ENCODE results near the gene KIRREL2. TPM values are rescaled to one million over a fixed set of nuclear protein-coding genes. Genes with fewer than 3 reads are reported as not detected.

The KIRREL2 gene
- total RNA-seq, 1 experiment from 2014 or later: not detected

DNA sequence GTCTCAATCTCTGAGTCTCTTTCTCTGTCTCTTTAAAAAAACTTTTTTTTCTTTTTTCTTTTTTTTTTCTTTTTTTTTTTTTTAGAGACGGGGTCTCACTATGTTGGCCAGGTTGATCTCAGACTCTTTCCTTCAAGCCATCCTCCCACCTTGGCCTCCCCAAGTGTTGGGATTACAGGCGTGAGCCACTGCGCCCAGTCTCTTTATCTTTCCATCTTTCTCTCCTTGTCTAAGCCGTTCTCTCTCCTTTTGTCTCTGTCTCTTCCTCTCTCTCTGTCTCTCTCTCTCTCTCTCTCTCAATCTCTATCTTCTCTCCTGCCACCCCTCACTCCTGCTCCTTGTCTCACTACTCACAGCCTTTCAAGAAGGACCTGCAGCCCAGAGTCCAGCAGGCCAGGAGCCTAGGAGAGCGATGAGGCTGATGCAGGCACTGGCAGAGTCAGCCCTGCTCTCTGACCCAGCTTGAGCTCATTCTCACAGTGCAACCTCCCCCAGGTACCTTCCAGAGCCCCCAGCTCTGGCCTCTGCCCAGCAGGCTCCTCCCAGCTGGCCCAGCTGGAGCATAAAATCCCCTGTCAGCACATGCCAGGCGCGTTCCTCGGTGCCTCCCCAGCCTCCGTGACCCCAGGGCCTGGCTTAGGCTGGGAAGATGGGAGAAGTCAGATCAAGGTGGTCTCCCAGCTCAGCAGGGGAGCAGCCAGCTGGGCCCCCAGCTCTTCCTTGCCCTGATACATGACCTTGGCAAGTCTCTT is 4.5 kb upstream of the KIRREL2 start, which contains the start of gene NPHS1:
Gene NPHS1 (minus strand): TSS at position 476 of the 752 bp plus-strand sequence. CDS start 667 bp downstream, outside the sequence.
- no peaks in the 10 kb centered on the region for H3K4me1 ChIP-seq (ENCODE audit: insufficient read depth, low read length)
- no TSS peak for BruUV-seq (replicated peaks)
- intact Hi-C loops (cut with micrococcal nuclease): no loop called here
- no peaks in the 10 kb centered on the region for H3K79me2 ChIP-seq (ENCODE audit: low read length)
- H3K9ac ChIP-seq (ENCODE audit: low read length): no peak within 1 kb of the TSS
- ChIA-PET CTCF (no interaction called here), POLR2A (ENCODE audit: unreplicated experiment) (no interaction called here)
- no peak within 1 kb of the TSS for H3K4me2 ChIP-seq (ENCODE audit: low read length)
- H3K27me3 ChIP-seq (ENCODE audit: low read length): peaks cover 15% of the 10 kb centered on the region
- H2AFZ ChIP-seq (ENCODE audit: low read length): no peak within 1 kb of the TSS
- DNase-seq (no peak), ATAC-seq (no peak)
- no peaks in the 10 kb centered on the region for H3K36me3 ChIP-seq (ENCODE audit: low read depth, low read length)
- no peaks in the 10 kb centered on the region for H4K20me1 ChIP-seq (ENCODE audit: low read length)
- no peaks in the 10 kb centered on the region for H3F3A ChIP-seq (ENCODE audit: low read length, unreplicated experiment)
- H3K4me3 ChIP-seq (ENCODE audit: low read length): no peak within 1 kb of the TSS
- no peaks in the 10 kb centered on the region for H3K9me2 ChIP-seq (replicated peaks; ENCODE audit: low read length)
- no peaks in the 10 kb centered on the region for H3K9me3 ChIP-seq (ENCODE audit: low read length)
- TF ChIP-seq EZH2phosphoT487 (IDR thresholded peaks at IDR 0.05; ENCODE audit: borderline replicate concordance, low read length): no peak
- no peak for TF ChIP-seq EZH2 (IDR thresholded peaks at IDR 0.05; ENCODE audit: low read length, unreplicated experiment)
- TF ChIP-seq, protein P1, sequence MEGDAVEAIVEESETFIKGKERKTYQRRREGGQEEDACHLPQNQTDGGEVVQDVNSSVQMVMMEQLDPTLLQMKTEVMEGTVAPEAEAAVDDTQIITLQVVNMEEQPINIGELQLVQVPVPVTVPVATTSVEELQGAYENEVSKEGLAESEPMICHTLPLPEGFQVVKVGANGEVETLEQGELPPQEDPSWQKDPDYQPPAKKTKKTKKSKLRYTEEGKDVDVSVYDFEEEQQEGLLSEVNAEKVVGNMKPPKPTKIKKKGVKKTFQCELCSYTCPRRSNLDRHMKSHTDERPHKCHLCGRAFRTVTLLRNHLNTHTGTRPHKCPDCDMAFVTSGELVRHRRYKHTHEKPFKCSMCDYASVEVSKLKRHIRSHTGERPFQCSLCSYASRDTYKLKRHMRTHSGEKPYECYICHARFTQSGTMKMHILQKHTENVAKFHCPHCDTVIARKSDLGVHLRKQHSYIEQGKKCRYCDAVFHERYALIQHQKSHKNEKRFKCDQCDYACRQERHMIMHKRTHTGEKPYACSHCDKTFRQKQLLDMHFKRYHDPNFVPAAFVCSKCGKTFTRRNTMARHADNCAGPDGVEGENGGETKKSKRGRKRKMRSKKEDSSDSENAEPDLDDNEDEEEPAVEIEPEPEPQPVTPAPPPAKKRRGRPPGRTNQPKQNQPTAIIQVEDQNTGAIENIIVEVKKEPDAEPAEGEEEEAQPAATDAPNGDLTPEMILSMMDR (conservative IDR thresholded peaks at IDR 0.05; ENCODE audit: low read depth, low read length): no peak
- no peak within 1 kb of the TSS for H3K27ac ChIP-seq (ENCODE audit: low read length)

DNA sequence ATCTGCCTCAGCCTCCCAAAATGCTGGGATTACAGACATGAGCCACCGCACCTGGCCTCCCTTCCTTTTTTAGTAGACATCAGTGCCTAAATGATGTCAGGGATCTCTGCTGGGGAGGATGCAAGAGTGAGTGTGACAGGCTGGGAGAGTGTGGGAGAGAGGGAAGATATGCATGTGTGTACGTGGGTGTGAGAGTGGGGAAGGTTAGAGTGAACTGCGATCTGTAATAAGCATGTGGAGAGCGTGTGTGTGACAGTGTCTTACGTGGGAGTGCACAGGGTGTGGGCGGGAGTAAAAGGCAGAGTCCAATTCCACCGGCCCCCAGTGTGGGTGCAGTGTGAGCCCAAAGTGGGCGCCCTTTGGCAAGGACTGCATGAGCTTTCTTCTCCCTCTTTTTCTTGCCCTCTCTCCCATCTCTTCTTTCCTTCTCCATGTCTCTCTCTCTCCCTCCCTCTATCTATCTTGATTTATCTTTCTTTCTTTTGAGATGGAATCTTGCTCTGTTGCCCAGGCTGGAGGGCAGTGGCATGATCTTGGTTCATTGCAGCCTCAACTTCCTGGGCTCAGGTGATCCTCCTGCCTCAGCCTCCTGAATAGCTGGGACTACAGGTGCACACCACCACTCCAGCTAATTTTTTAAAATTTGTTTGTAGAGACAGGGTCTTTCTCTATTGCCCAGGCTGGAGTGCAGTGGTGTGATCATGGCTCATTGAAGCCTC is 3.5 kb upstream of the KIRREL2 start:
- H4K20me1 ChIP-seq (ENCODE audit: low read length): no peaks in the 10 kb centered on the region
- CTCF ChIA-PET: no interaction called here
- POLR2A ChIA-PET (ENCODE audit: unreplicated experiment): no interaction called here
- H3K79me2 ChIP-seq (ENCODE audit: low read length): no peaks in the 10 kb centered on the region
- H3K4me2 ChIP-seq (ENCODE audit: low read length): no peak overlapping the region
- DNase-seq (no peak), ATAC-seq (no peak)
- TF ChIP-seq, protein P1 (conservative IDR thresholded peaks at IDR 0.05; ENCODE audit: low read depth, low read length): no peak
- TF ChIP-seq EZH2 (IDR thresholded peaks at IDR 0.05; ENCODE audit: low read length, unreplicated experiment) (no peak), EZH2phosphoT487 (IDR thresholded peaks at IDR 0.05; ENCODE audit: borderline replicate concordance, low read length) (no peak)
- H3K4me3 ChIP-seq (ENCODE audit: low read length): no peak overlapping the region
- H3K36me3 ChIP-seq (ENCODE audit: low read depth, low read length): no peaks in the 10 kb centered on the region
- no peaks in the 10 kb centered on the region for H3K4me1 ChIP-seq (ENCODE audit: insufficient read depth, low read length)
- H3K9ac ChIP-seq (ENCODE audit: low read length): no peak overlapping the region
- no peaks in the 10 kb centered on the region for H3K9me2 ChIP-seq (replicated peaks; ENCODE audit: low read length)
- peaks cover 15% of the 10 kb centered on the region for H3K27me3 ChIP-seq (ENCODE audit: low read length)
- intact Hi-C loops (cut with micrococcal nuclease): no loop called here
- no peak overlapping the region for H3K27ac ChIP-seq (ENCODE audit: low read length)
- no peaks in the 10 kb centered on the region for H3K9me3 ChIP-seq (ENCODE audit: low read length)
- BruUV-seq (replicated peaks): no TSS peak
- no peak overlapping the region for H2AFZ ChIP-seq (ENCODE audit: low read length)
- H3F3A ChIP-seq (ENCODE audit: low read length, unreplicated experiment): no peaks in the 10 kb centered on the region

DNA sequence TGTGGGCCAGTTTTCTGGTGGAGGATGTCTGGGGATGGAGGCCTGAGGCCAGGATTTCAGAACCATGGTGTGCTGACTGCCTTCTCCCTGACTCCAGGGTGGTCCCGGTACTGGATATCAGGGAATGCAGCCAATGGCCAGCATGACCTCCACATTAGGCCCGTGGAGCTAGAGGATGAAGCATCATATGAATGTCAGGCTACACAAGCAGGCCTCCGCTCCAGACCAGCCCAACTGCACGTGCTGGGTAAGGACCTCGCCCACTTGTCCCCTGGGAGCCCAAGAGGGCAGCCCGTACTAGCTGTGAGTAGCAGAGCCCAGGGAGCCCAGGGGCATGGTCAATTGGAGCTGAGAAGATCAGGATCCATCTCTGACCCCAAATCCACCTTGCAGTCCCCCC is 1.6 kb downstream of the KIRREL2 start:
- no TSS peak for BruUV-seq (replicated peaks)
- H3K9me3 ChIP-seq (ENCODE audit: low read length): no peaks in the 10 kb centered on the region
- intact Hi-C loops (cut with micrococcal nuclease): no loop called here
- no peak overlapping the region for H2AFZ ChIP-seq (ENCODE audit: low read length)
- H3K9me2 ChIP-seq (replicated peaks; ENCODE audit: low read length): no peaks in the 10 kb centered on the region
- H4K20me1 ChIP-seq (ENCODE audit: low read length): no peaks in the 10 kb centered on the region
- TF ChIP-seq EZH2 (IDR thresholded peaks at IDR 0.05; ENCODE audit: low read length, unreplicated experiment) (no peak), EZH2phosphoT487 (IDR thresholded peaks at IDR 0.05; ENCODE audit: borderline replicate concordance, low read length) (no peak)
- TF ChIP-seq, protein P1 (conservative IDR thresholded peaks at IDR 0.05; ENCODE audit: low read depth, low read length): no peak
- H3K36me3 ChIP-seq (ENCODE audit: low read depth, low read length): no peaks in the 10 kb centered on the region
- ATAC-seq: no peak
- no peak overlapping the region for H3K4me2 ChIP-seq (ENCODE audit: low read length)
- H3K4me1 ChIP-seq (ENCODE audit: insufficient read depth, low read length): no peaks in the 10 kb centered on the region
- no peak for DNase-seq
- H3K4me3 ChIP-seq (ENCODE audit: low read length): no peak overlapping the region
- no peaks in the 10 kb centered on the region for H3F3A ChIP-seq (ENCODE audit: low read length, unreplicated experiment)
- ChIA-PET CTCF (no interaction called here), POLR2A (ENCODE audit: unreplicated experiment) (no interaction called here)
- H3K27ac ChIP-seq (ENCODE audit: low read length): no peak overlapping the region
- H3K9ac ChIP-seq (ENCODE audit: low read length): no peak overlapping the region
- peaks cover 15% of the 10 kb centered on the region for H3K27me3 ChIP-seq (ENCODE audit: low read length)
- no peaks in the 10 kb centered on the region for H3K79me2 ChIP-seq (ENCODE audit: low read length)

Measured in PC-3 (cell line).